H1 (cell line): Measurements from ENCODE around the gene CABP5. TPM values are rescaled to one million over a fixed set of nuclear protein-coding genes. Genes with fewer than 3 reads are reported as not detected.

ENCODE experiments used
- CTCF ChIA-PET: fragments of 300-600 bp; sonication (Branson Sonifier 250); formaldehyde crosslinking; loops from one replicate; lab custom pipeline; 2021; ENCODE audit not compliant: partially characterized antibody; lab: Charles Lee
- POLR2A ChIA-PET: fragments of 300-600 bp; sonication (Branson Sonifier 250); formaldehyde crosslinking; loops from one replicate; lab custom pipeline; 2021; ENCODE audit warnings: inconsistent platforms; ENCODE audit not compliant: partially characterized antibody; lab: Charles Lee
- DNase-seq, 2 experiments: peaks; one replicate each; pipeline versions ENCODE4 v3.0.0 to v3.0.0-alpha.2; 2010 to 2022; ENCODE audit warnings: low spot score in 2 of 2, low read depth in 1 of 2, mixed read lengths in 1 of 2
- FAIRE-seq: peaks from 2 replicates; lab custom pipeline; 2011; peaks lifted over from hg19 to GRCh38; lab: Jason Lieb, UNC
- H2AFZ ChIP-seq: 2 replicates; pipeline ENCODE4 v1.8.1; 2012; ENCODE audit warnings: low read length, inconsistent platforms
- H2AK5ac ChIP-seq: 2 replicates; pipeline ENCODE4 v1.6.1; 2013; ENCODE audit warnings: low read depth, low read length
- H2BK120ac ChIP-seq: replicated peaks from 2 replicates; pipeline ENCODE3; 2013; ENCODE audit warnings: low read depth, low read length, inconsistent platforms
- H2BK12ac ChIP-seq: 2 replicates; pipeline ENCODE4 v1.6.1; 2013; ENCODE audit warnings: low read depth, low read length
- H2BK15ac ChIP-seq: 2 replicates; pipeline ENCODE4 v1.6.1; 2013; ENCODE audit warnings: low read length
- H2BK20ac ChIP-seq: 2 replicates; pipeline ENCODE4 v1.6.1; 2013; ENCODE audit warnings: low read length
- H2BK5ac ChIP-seq: 2 replicates; pipeline ENCODE4 v1.6.1; 2013; ENCODE audit warnings: low read depth, low read length
- H3K14ac ChIP-seq: 2 replicates; pipeline ENCODE4 v1.6.1; 2013; ENCODE audit warnings: inconsistent platforms; ENCODE audit not compliant: insufficient read length
- H3K18ac ChIP-seq: 2 replicates; pipeline ENCODE4 v1.6.1; 2013; ENCODE audit warnings: low read length; ENCODE audit errors: extremely low read depth
- H3K23ac ChIP-seq: 2 replicates; pipeline ENCODE4 v1.6.1; 2013; ENCODE audit warnings: inconsistent platforms; ENCODE audit not compliant: insufficient read length
- H3K23me2 ChIP-seq: 2 replicates; pipeline ENCODE4 v1.6.1; 2013; ENCODE audit warnings: low read depth, low read length
- H3K27ac ChIP-seq: 2 replicates; pipeline ENCODE4 v1.6.1; 2011; ENCODE audit warnings: low read depth, low read length, inconsistent platforms
- H3K27me3 ChIP-seq, 4 experiments: replicated peaks in 1 of 4; 1 replicate in 1 of 4; 2 replicates in 3 of 4; pipeline versions ENCODE4 v1.6.1 to v1.8.1; 2011 to 2013; ENCODE audit warnings: low read length in 3 of 4, mild to moderate bottlenecking in 3 of 4, inconsistent platforms in 2 of 4, mixed read lengths in 2 of 4, moderate library complexity in 1 of 4; ENCODE audit not compliant: control insufficient read depth in 3 of 4, insufficient read depth in 3 of 4; ENCODE audit errors: extremely low read depth in 1 of 4
- H3K36me3 ChIP-seq, 4 experiments: 2 replicates each; pipeline versions ENCODE4 v1.6.1 to v1.8.1; 2011 to 2013; ENCODE audit warnings: mild to moderate bottlenecking in 4 of 4, low read length in 3 of 4, moderate library complexity in 2 of 4, control low read depth in 1 of 4, inconsistent platforms in 1 of 4; ENCODE audit not compliant: insufficient read depth in 4 of 4, control insufficient read depth in 2 of 4
- H3K4ac ChIP-seq: replicated peaks from 2 replicates; pipeline ENCODE3; 2013; ENCODE audit warnings: low read length, low read depth, mixed read lengths, inconsistent platforms; ENCODE audit not compliant: insufficient read length
- H3K4me1 ChIP-seq, 4 experiments: replicated peaks in 1 of 4; 1 replicate in 1 of 4; 2 replicates in 3 of 4; pipeline versions ENCODE4 v1.6.1 to v1.8.1; 2011 to 2013; ENCODE audit warnings: low read length in 3 of 4, inconsistent platforms in 2 of 4, mixed read lengths in 1 of 4; ENCODE audit not compliant: insufficient read depth in 4 of 4, control insufficient read depth in 3 of 4
- H3K4me2 ChIP-seq, 2 experiments: 2 replicates each; pipeline versions ENCODE4 v1.6.1 to v1.8.1; 2011 to 2013; ENCODE audit warnings: low read depth in 2 of 2, low read length in 2 of 2, control low read depth in 1 of 2, inconsistent platforms in 1 of 2, mild to moderate bottlenecking in 1 of 2; ENCODE audit not compliant: insufficient read depth in 1 of 2
- H3K4me3 ChIP-seq, 4 experiments: fragments of 200-600, 300-600 bp in 1 of 4; sonication (generic), shearing (Covaris generic), sonication (Bioruptor Twin) in 1 of 4; 2 replicates each; pipeline versions ENCODE4 v1.5.1 to v1.8.1; 2011 to 2016; ENCODE audit warnings: low read length in 4 of 4, low read depth in 3 of 4, control low read depth in 2 of 4, inconsistent platforms in 2 of 4, mild to moderate bottlenecking in 2 of 4, mixed read lengths in 1 of 4, moderate library complexity in 1 of 4; ENCODE audit not compliant: insufficient read depth in 2 of 4; ENCODE audit errors: extremely low read depth in 1 of 4
- H3K56ac ChIP-seq: replicated peaks from 2 replicates; pipeline ENCODE3; 2013; ENCODE audit warnings: low read depth, mild to moderate bottlenecking, mixed read lengths, low read length, inconsistent platforms; ENCODE audit not compliant: insufficient read length
- H3K79me1 ChIP-seq: 2 replicates; pipeline ENCODE4 v1.6.1; 2013; ENCODE audit warnings: low read depth, low read length, control low read depth
- H3K79me2 ChIP-seq, 2 experiments: 2 replicates each; pipeline versions ENCODE4 v1.6.1 to v1.8.1; 2012 to 2013; ENCODE audit warnings: low read length in 2 of 2, mild to moderate bottlenecking in 2 of 2, inconsistent platforms in 1 of 2; ENCODE audit not compliant: insufficient read depth in 2 of 2, control insufficient read depth in 1 of 2
- H3K9ac ChIP-seq, 4 experiments: replicated peaks in 1 of 4; 1 replicate in 1 of 4; 2 replicates in 3 of 4; pipeline versions ENCODE4 v1.6.1 to v1.8.1; 2011 to 2013; ENCODE audit warnings: low read depth in 3 of 4, low read length in 3 of 4, control low read depth in 2 of 4, mild to moderate bottlenecking in 2 of 4, moderate library complexity in 2 of 4, inconsistent platforms in 1 of 4; ENCODE audit errors: extremely low read depth in 1 of 4
- H3K9me3 ChIP-seq, 2 experiments: 2 replicates each; pipeline versions ENCODE4 v1.6.1 to v1.8.1; 2012 to 2013; ENCODE audit warnings: mild to moderate bottlenecking in 2 of 2, moderate library complexity in 2 of 2, control low read depth in 1 of 2, inconsistent platforms in 1 of 2, low read depth in 1 of 2, low read length in 1 of 2, mixed read lengths in 1 of 2; ENCODE audit not compliant: insufficient read depth in 2 of 2
- H4K20me1 ChIP-seq, 2 experiments: replicated peaks in 1 of 2; 2 replicates each; pipeline versions ENCODE3 to v1.8.1; 2011 to 2013; ENCODE audit warnings: inconsistent platforms in 2 of 2, low read length in 2 of 2, mild to moderate bottlenecking in 1 of 2; ENCODE audit not compliant: insufficient read depth in 2 of 2, control insufficient read depth in 1 of 2
- H4K5ac ChIP-seq: 2 replicates; pipeline ENCODE4 v1.6.1; 2013; ENCODE audit warnings: low read length, low read depth, mixed read lengths, inconsistent platforms; ENCODE audit not compliant: insufficient read length
- H4K8ac ChIP-seq: 2 replicates; pipeline ENCODE4 v1.8.0; 2013; ENCODE audit warnings: mild to moderate bottlenecking, moderate library complexity, low read length, inconsistent platforms; ENCODE audit not compliant: insufficient read depth; ENCODE audit errors: extremely low read depth
- H4K91ac ChIP-seq: replicated peaks from 2 replicates; pipeline ENCODE3; 2013; ENCODE audit warnings: low read length, mixed read lengths, inconsistent platforms; ENCODE audit not compliant: insufficient read length
- RAD21 ChIP-seq, 2 experiments: IDR thresholded peaks in 1 of 2; conservative IDR thresholded peaks in 1 of 2; 2 replicates each; pipeline ENCODE4 v1.6.1; 2011; ENCODE audit warnings: low read depth in 2 of 2, low read length in 2 of 2, improper control_type of control experiment in 1 of 2, inconsistent platforms in 1 of 2, mild to moderate bottlenecking in 1 of 2, moderate library complexity in 1 of 2
- SP2 ChIP-seq: IDR thresholded peaks from 2 replicates; pipeline ENCODE4 v1.6.1; 2012; ENCODE audit warnings: mild to moderate bottlenecking, low read length, inconsistent platforms
- TAF1 ChIP-seq: IDR thresholded peaks from 2 replicates; pipeline ENCODE4 v1.6.1; 2011; ENCODE audit warnings: mild to moderate bottlenecking, low read depth, low read length
- TEAD4 ChIP-seq: IDR thresholded peaks from 2 replicates; pipeline ENCODE4 v1.6.1; 2012; ENCODE audit warnings: low read depth, low read length, inconsistent platforms, mixed read lengths
- WGBS, 2 experiments: shearing (Covaris generic) in 1 of 2; methylation state at CpG; one replicate each; pipeline versions ENCODE4 v1.1.6 to v1.1.7; 2013 to 2015; ENCODE audit warnings: low lambda C conversion rate in 2 of 2, mixed read lengths in 2 of 2, inconsistent platforms in 1 of 2, low coverage in 1 of 2, missing lambda C conversion rate in 1 of 2; ENCODE audit not compliant: insufficient replicate concordance in 2 of 2, insufficient coverage in 1 of 2, insufficient read length in 1 of 2; ENCODE audit errors: extremely low coverage in 1 of 2, missing lambda C conversion rate in 1 of 2; 5-methylcytosine and 5-hydroxymethylcytosine counted together
- polyA plus RNA-seq, 7 experiments: library from polyadenylated mRNA; depleted of rRNA in 3 of 7; stranded (reverse) in 5 of 7; unstranded in 2 of 7; fragments of >200 nt in 5 of 7; fragments of 200-250 nt in 2 of 7; gene quantifications; 1 replicate in 5 of 7; 2 replicates in 1 of 7; 4 replicates in 1 of 7; pipeline versions ENCODE4 v1.2.1 to v1.2.3, GENCODE V29; 2011 to 2013; ENCODE audit warnings: missing spikeins in 2 of 7, mixed read lengths in 2 of 7
- total RNA-seq: library from RNA; stranded (reverse); fragmentation: NEBNext Ultra II Directional; extraction: Animal tissue kit (Norgen Biotek cat#: 25700); gene quantifications from 2 replicates; pipeline ENCODE4 v1.2.1, GENCODE V29; 2021
- TF ChIP-seq, protein P1 (sequence below), 3 experiments: IDR thresholded peaks; 1 replicate in 2 of 3; 2 replicates in 1 of 3; pipeline versions ENCODE4 v1.5.1 to v1.6.1; 2011; ENCODE audit warnings: low read length in 3 of 3, mild to moderate bottlenecking in 3 of 3, inconsistent platforms in 2 of 3, low read depth in 1 of 3, moderate library complexity in 1 of 3; ENCODE audit not compliant: insufficient read depth in 1 of 3; ENCODE audit errors: control extremely low read depth in 1 of 3

The CABP5 gene
- total and polyA plus RNA-seq, 2 of the 8 experiments (the other 6 are each of a cell fraction or from before 2014, with no cell fraction given) = not detected

DNA sequence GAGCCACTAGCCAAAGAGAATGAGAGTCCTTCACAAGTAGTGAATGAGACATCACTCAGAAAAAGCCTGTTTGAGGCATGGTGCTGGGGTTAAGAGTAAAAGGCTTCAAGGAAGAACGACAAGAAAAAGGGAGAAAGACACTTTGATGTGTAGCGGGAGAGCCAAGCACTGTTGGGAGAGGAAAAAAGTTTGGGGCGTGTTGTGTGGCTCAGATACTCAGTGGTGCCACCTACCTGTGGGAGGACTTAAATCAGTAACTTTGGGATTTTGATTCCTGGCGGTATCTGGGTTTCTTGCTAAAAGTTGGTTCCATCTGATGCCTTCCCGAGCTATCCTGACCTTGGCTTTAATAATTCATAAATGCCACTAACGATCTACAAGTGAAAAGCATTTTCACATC lies 37.1 kb downstream of the CABP5 start:
- ChIA-PET POLR2A (interaction anchor here (0.6 kb wide), 1 partner anchor 120 kb away, joined by 3 read pairs; no protein-coding TSS in a partner anchor), CTCF (interaction anchor here (0.6 to 2.4 kb wide), 23 partner anchors 9 to 244 kb away, joined by 3 to 11 read pairs (median 4); partner anchors contain the start of gene ELSPBP1)
- Histone ChIP-seq H4K5ac (no peak overlapping the region), H3K56ac (no peak overlapping the region), H2BK15ac (no peak overlapping the region), H2BK12ac (no peak overlapping the region), H3K36me3 (no peaks in the 10 kb centered on the region), H3K79me1 (no peaks in the 10 kb centered on the region), H3K9ac (no peak overlapping the region), H3K4me2 (peak overlapping the region in 1 of 2 experiments; percentile 28; a peak in 1 of 4 replicates), H4K91ac (no peak overlapping the region), H3K4me1 (no peaks in the 10 kb centered on the region; a peak in 1 of 7 replicates), H3K4me3 (no peak overlapping the region), H4K20me1 (no peaks in the 10 kb centered on the region), H3K79me2 (no peaks in the 10 kb centered on the region), H3K18ac (no peak overlapping the region), H2BK20ac (no peak overlapping the region), H3K23me2 (no peaks in the 10 kb centered on the region), H2AK5ac (no peak overlapping the region), H2AFZ (peak overlapping the region; percentile 100), H3K27me3 (no peaks in the 10 kb centered on the region), H3K27ac (no peak overlapping the region), H3K9me3 (peaks cover 0 to 9% of the 10 kb centered on the region in 2 experiments; a peak in 1 of 4 replicates), H4K8ac (no peak overlapping the region), H3K4ac (no peak overlapping the region), H3K14ac (no peak overlapping the region), H3K23ac (no peak overlapping the region), H2BK5ac (no peak overlapping the region), H2BK120ac (no peak overlapping the region)
- peak; percentile 42 for FAIRE-seq
- peak; percentile 38; the same call in 1 of the 2 replicates for TF ChIP-seq SP2
- TF ChIP-seq TAF1 = no peak
- TF ChIP-seq RAD21 (IDR thresholded peaks at IDR 0.05 in 1 of 2, conservative IDR thresholded peaks at IDR 0.05 in 1 of 2; ENCODE audit: low read depth in 2 of 2, low read length in 2 of 2) = peak in 1 of 2 experiments; percentile 19; a peak in 2 of 4 replicates
- TF ChIP-seq, protein P1, sequence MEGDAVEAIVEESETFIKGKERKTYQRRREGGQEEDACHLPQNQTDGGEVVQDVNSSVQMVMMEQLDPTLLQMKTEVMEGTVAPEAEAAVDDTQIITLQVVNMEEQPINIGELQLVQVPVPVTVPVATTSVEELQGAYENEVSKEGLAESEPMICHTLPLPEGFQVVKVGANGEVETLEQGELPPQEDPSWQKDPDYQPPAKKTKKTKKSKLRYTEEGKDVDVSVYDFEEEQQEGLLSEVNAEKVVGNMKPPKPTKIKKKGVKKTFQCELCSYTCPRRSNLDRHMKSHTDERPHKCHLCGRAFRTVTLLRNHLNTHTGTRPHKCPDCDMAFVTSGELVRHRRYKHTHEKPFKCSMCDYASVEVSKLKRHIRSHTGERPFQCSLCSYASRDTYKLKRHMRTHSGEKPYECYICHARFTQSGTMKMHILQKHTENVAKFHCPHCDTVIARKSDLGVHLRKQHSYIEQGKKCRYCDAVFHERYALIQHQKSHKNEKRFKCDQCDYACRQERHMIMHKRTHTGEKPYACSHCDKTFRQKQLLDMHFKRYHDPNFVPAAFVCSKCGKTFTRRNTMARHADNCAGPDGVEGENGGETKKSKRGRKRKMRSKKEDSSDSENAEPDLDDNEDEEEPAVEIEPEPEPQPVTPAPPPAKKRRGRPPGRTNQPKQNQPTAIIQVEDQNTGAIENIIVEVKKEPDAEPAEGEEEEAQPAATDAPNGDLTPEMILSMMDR (IDR thresholded peaks at IDR 0.05; ENCODE audit: control extremely low read depth in 1 of 3, insufficient read depth in 1 of 3, low read depth in 1 of 3, low read length in 3 of 3) = peak; percentile 31 to 75 (median 35)
- no peak for TF ChIP-seq TEAD4
- peak; percentile 1 to 61 for DNase-seq
- WGBS, 2 experiments = 84% methylated on average over 6 of the region's 6 CpGs; no CpG with 5 or more reads in 1 of the 2 experiments
